Measurements from ENCODE around the gene TASOR2. TPM values are rescaled to one million over a fixed set of nuclear protein-coding genes. Genes with fewer than 3 reads are reported as not detected.

TASOR2 gene
- total RNA-seq, 2 experiments from 2014 or later = 41.9 to 45.4 TPM

- ChIA-PET POLR2A (interaction anchor here (0.6 kb wide), 1 partner anchor 403 kb away, joined by 4 read pairs; no protein-coding TSS in a partner anchor), CTCF (no interaction called here)
- Mint-ChIP-seq H3K4me1 (no peaks in the 10 kb centered on the region), H3K9me3 (ENCODE audit: low read depth) (no peaks in the 10 kb centered on the region), H3K4me3 (no peak overlapping the region), H3K27ac (peak overlapping the region; percentile 47), H3K27me3 (no peaks in the 10 kb centered on the region), H3K36me3 (ENCODE audit: low read depth) (peaks cover 16% of the 10 kb centered on the region)
- DNase-seq (no peak), ATAC-seq (no peak)
- intact Hi-C loops (cut with DNase I, micrococcal nuclease) = no loop called here
These were observed 37.0 kb upstream of the TASOR2 start for GRCh38 chr10:5647507-5648240.

GRCh38 chr10:5648494-5649457 is 35.9 kb upstream of the TASOR2 start:
- peaks cover 16% of the 10 kb centered on the region for H3K36me3 Mint-ChIP-seq (ENCODE audit: low read depth)
- DNase-seq (peak; percentile 27), ATAC-seq (peak; percentile 68)
- H3K4me1 Mint-ChIP-seq = no peaks in the 10 kb centered on the region
- H3K27me3 Mint-ChIP-seq = no peaks in the 10 kb centered on the region
- ChIA-PET POLR2A (no interaction called here), CTCF (no interaction called here)
- H3K27ac Mint-ChIP-seq = peak overlapping the region; percentile 31
- H3K4me3 Mint-ChIP-seq = peak overlapping the region; percentile 6
- no peaks in the 10 kb centered on the region for H3K9me3 Mint-ChIP-seq (ENCODE audit: low read depth)
- intact Hi-C loops (cut with DNase I, micrococcal nuclease) = loop anchor here in 1 of 2 experiments (1.0 kb wide), 1 partner anchor 43 kb away; no protein-coding TSS in a partner anchor

GRCh38 chr10:5649746-5650145 is 34.9 kb upstream of the TASOR2 start:
- intact Hi-C loops (cut with DNase I, micrococcal nuclease) = loop anchor here in 1 of 2 experiments (1.0 kb wide), 1 partner anchor 42 kb away; no protein-coding TSS in a partner anchor
- H3K27ac Mint-ChIP-seq = no peak overlapping the region
- POLR2A ChIA-PET = no interaction called here
- H3K36me3 Mint-ChIP-seq (ENCODE audit: low read depth) = peaks cover 14% of the 10 kb centered on the region
- CTCF ChIA-PET = no interaction called here
- H3K9me3 Mint-ChIP-seq (ENCODE audit: low read depth) = no peaks in the 10 kb centered on the region
- no peak overlapping the region for H3K4me3 Mint-ChIP-seq
- ATAC-seq (no peak), DNase-seq (no peak)
- H3K4me1 Mint-ChIP-seq = peaks cover 6% of the 10 kb centered on the region
- no peaks in the 10 kb centered on the region for H3K27me3 Mint-ChIP-seq

- ChIA-PET POLR2A (no interaction called here), CTCF (no interaction called here)
- H3K36me3 Mint-ChIP-seq (ENCODE audit: low read depth) = peaks cover 13% of the 10 kb centered on the region
- no peak overlapping the region for H3K27ac Mint-ChIP-seq
- H3K4me1 Mint-ChIP-seq = peaks cover 17% of the 10 kb centered on the region
- DNase-seq = no peak
- intact Hi-C loops (cut with DNase I, micrococcal nuclease) = no loop called here
- H3K4me3 Mint-ChIP-seq = no peak overlapping the region
- H3K9me3 Mint-ChIP-seq (ENCODE audit: low read depth) = no peaks in the 10 kb centered on the region
- H3K27me3 Mint-ChIP-seq = no peaks in the 10 kb centered on the region
- ATAC-seq = no peak
These were observed 33.8 kb upstream of the TASOR2 start for GRCh38 chr10:5650664-5651387.

- no peaks in the 10 kb centered on the region for H3K9me3 Mint-ChIP-seq (ENCODE audit: low read depth)
- H3K36me3 Mint-ChIP-seq (ENCODE audit: low read depth) = peaks cover 13% of the 10 kb centered on the region
- no peak overlapping the region for H3K4me3 Mint-ChIP-seq
- intact Hi-C loops (cut with DNase I, micrococcal nuclease) = no loop called here
- H3K27ac Mint-ChIP-seq = no peak overlapping the region
- CTCF ChIA-PET = interaction anchor here (0.7 kb wide), 1 partner anchor 204 kb away, joined by 3 read pairs; no protein-coding TSS in a partner anchor
- ATAC-seq (no peak), DNase-seq (no peak)
- POLR2A ChIA-PET = no interaction called here
- no peaks in the 10 kb centered on the region for H3K27me3 Mint-ChIP-seq
- peaks cover 18% of the 10 kb centered on the region for H3K4me1 Mint-ChIP-seq
These were observed 33.3 kb upstream of the TASOR2 start for GRCh38 chr10:5651388-5651764.

- H3K27me3 Mint-ChIP-seq = no peaks in the 10 kb centered on the region
These were observed 31.9 kb upstream of the TASOR2 start for GRCh38 chr10:5652746-5653145.

GRCh38 chr10:5654218-5654755 is 30.4 kb upstream of the TASOR2 start:
- H3K4me3 Mint-ChIP-seq = no peak overlapping the region
- peak; percentile 46 for ATAC-seq
- H3K4me1 Mint-ChIP-seq = peaks cover 32% of the 10 kb centered on the region
- peak; percentile 24 for DNase-seq
- H3K9me3 Mint-ChIP-seq (ENCODE audit: low read depth) = no peaks in the 10 kb centered on the region
- ChIA-PET POLR2A (no interaction called here), CTCF (no interaction called here)
- peaks cover 7% of the 10 kb centered on the region for H3K36me3 Mint-ChIP-seq (ENCODE audit: low read depth)
- H3K27me3 Mint-ChIP-seq = no peaks in the 10 kb centered on the region
- intact Hi-C loops (cut with DNase I, micrococcal nuclease) = no loop called here
- no peak overlapping the region for H3K27ac Mint-ChIP-seq

More at GRCh38 chr10:5652746-5653145, 31.9 kb upstream of the TASOR2 start:
- no peak for DNase-seq
- Mint-ChIP-seq H3K4me1 (peaks cover 31% of the 10 kb centered on the region), H3K9me3 (ENCODE audit: low read depth) (no peaks in the 10 kb centered on the region), H3K36me3 (ENCODE audit: low read depth) (peaks cover 8% of the 10 kb centered on the region), H3K27ac (no peak overlapping the region), H3K4me3 (no peak overlapping the region)
- ChIA-PET POLR2A (no interaction called here), CTCF (interaction anchor here (0.9 kb wide), 1 partner anchor 30 kb away, joined by 4 read pairs; no protein-coding TSS in a partner anchor)
- intact Hi-C loops (cut with DNase I, micrococcal nuclease) = no loop called here
- no peak for ATAC-seq

GRCh38 chr10:5655121-5655520 is 29.5 kb upstream of the TASOR2 start:
- POLR2A ChIA-PET = no interaction called here
- CTCF ChIA-PET = interaction anchor here (1.2 kb wide), 1 partner anchor 32 kb away, joined by 4 read pairs; no protein-coding TSS in a partner anchor
- H3K9me3 Mint-ChIP-seq (ENCODE audit: low read depth) = no peaks in the 10 kb centered on the region
- intact Hi-C loops (cut with DNase I, micrococcal nuclease) = no loop called here
- H3K4me1 Mint-ChIP-seq = peaks cover 40% of the 10 kb centered on the region
- peak; percentile 75 for ATAC-seq
- no peaks in the 10 kb centered on the region for H3K27me3 Mint-ChIP-seq
- no peak overlapping the region for H3K4me3 Mint-ChIP-seq
- DNase-seq = peak; percentile 33
- H3K36me3 Mint-ChIP-seq (ENCODE audit: low read depth) = peaks cover 4% of the 10 kb centered on the region
- peak overlapping the region; percentile 6 for H3K27ac Mint-ChIP-seq

GRCh38 chr10:5656737-5657579 is 27.7 kb upstream of the TASOR2 start:
- DNase-seq (no peak), ATAC-seq (no peak)
- Mint-ChIP-seq H3K27ac (no peak overlapping the region), H3K27me3 (no peaks in the 10 kb centered on the region), H3K9me3 (ENCODE audit: low read depth) (no peaks in the 10 kb centered on the region), H3K36me3 (ENCODE audit: low read depth) (no peaks in the 10 kb centered on the region), H3K4me1 (peaks cover 41% of the 10 kb centered on the region), H3K4me3 (no peak overlapping the region)
- intact Hi-C loops (cut with DNase I, micrococcal nuclease) = no loop called here
- ChIA-PET CTCF (interaction anchor here (0.6 to 1.1 kb wide), 3 partner anchors 27 to 207 kb away, joined by 3 to 5 read pairs (median 4); no protein-coding TSS in a partner anchor), POLR2A (no interaction called here)

- Mint-ChIP-seq H3K27ac (no peak overlapping the region), H3K36me3 (ENCODE audit: low read depth) (no peaks in the 10 kb centered on the region), H3K9me3 (ENCODE audit: low read depth) (no peaks in the 10 kb centered on the region), H3K4me1 (peaks cover 41% of the 10 kb centered on the region), H3K27me3 (no peaks in the 10 kb centered on the region), H3K4me3 (no peak overlapping the region)
- ChIA-PET POLR2A (no interaction called here), CTCF (no interaction called here)
- no peak for ATAC-seq
- DNase-seq = no peak
- intact Hi-C loops (cut with DNase I, micrococcal nuclease) = no loop called here
These were observed 25.6 kb upstream of the TASOR2 start for GRCh38 chr10:5658871-5659618.
